NT2/D1 (cell line): ENCODE results near the gene FLNB.

Experiments used
- DNase-seq: peaks from one replicate; pipeline ENCODE4 v3.0.0-alpha.2; 2011; ENCODE audit warnings: low read depth, low spot score
- H3K27me3 ChIP-seq: 2 replicates; pipeline ENCODE4 v1.6.0; 2011; ENCODE audit warnings: mild to moderate bottlenecking; ENCODE audit not compliant: insufficient read length, insufficient read depth
- H3K36me3 ChIP-seq: 2 replicates; pipeline ENCODE4 v1.6.1; 2011; ENCODE audit warnings: mild to moderate bottlenecking, low read length, mixed read lengths; ENCODE audit not compliant: insufficient read depth, insufficient read length
- H3K4me1 ChIP-seq: 2 replicates; pipeline ENCODE4 v1.5.1; 2011; ENCODE audit not compliant: insufficient read depth, insufficient read length
- H3K4me3 ChIP-seq: 2 replicates; pipeline ENCODE4 v1.5.1; 2011; ENCODE audit warnings: low read depth; ENCODE audit not compliant: insufficient read length
- H3K9ac ChIP-seq: 2 replicates; pipeline ENCODE4 v1.6.0; 2011; ENCODE audit warnings: low read depth; ENCODE audit not compliant: insufficient read length
- H3K9me3 ChIP-seq: 2 replicates; pipeline ENCODE4 v1.5.1; 2011; ENCODE audit warnings: mild to moderate bottlenecking, low read length; ENCODE audit not compliant: insufficient read depth
- SUZ12 ChIP-seq: IDR thresholded peaks from 2 replicates; pipeline ENCODE4 v1.6.1; 2011; ENCODE audit not compliant: insufficient read length, insufficient read depth; ENCODE audit errors: extremely low read depth
- YY1 ChIP-seq: IDR thresholded peaks from 2 replicates; pipeline ENCODE4 v1.6.1; 2011; ENCODE audit not compliant: insufficient read length, insufficient read depth
- ZNF274 ChIP-seq: IDR thresholded peaks from 2 replicates; pipeline ENCODE4 v1.6.1; 2011; ENCODE audit warnings: mild to moderate bottlenecking, low read depth, low read length

Gene FLNB

GRCh38 chr3:58119186-58119585, 111.0 kb downstream of the FLNB start:
- Histone ChIP-seq H3K36me3 (peaks cover 95% of the 10 kb centered on the region), H3K4me3 (no peak overlapping the region), H3K9me3 (no peaks in the 10 kb centered on the region), H3K4me1 (no peaks in the 10 kb centered on the region), H3K9ac (no peak overlapping the region), H3K27me3 (no peaks in the 10 kb centered on the region)
- no peak for DNase-seq
- TF ChIP-seq ZNF274 (no peak), SUZ12 (no peak), YY1 (no peak)

- TF ChIP-seq ZNF274 (no peak), YY1 (no peak), SUZ12 (no peak)
- DNase-seq = no peak
- Histone ChIP-seq H3K4me1 (no peaks in the 10 kb centered on the region), H3K9me3 (no peaks in the 10 kb centered on the region), H3K9ac (no peak overlapping the region), H3K4me3 (no peak overlapping the region), H3K36me3 (peaks cover 95% of the 10 kb centered on the region), H3K27me3 (no peaks in the 10 kb centered on the region)
Measured at GRCh38 chr3:58120075-58120812, 112.0 kb downstream of the FLNB start.

- Histone ChIP-seq H3K36me3 (peaks cover 95% of the 10 kb centered on the region), H3K9ac (no peak overlapping the region), H3K4me1 (no peaks in the 10 kb centered on the region), H3K27me3 (no peaks in the 10 kb centered on the region), H3K4me3 (no peak overlapping the region), H3K9me3 (no peaks in the 10 kb centered on the region)
- DNase-seq = no peak
- no peak for TF ChIP-seq YY1
- TF ChIP-seq SUZ12 = no peak
- no peak for TF ChIP-seq ZNF274
Measured at GRCh38 chr3:58121183-58121582, 113.0 kb downstream of the FLNB start.

GRCh38 chr3:58122936-58123700, 114.9 kb downstream of the FLNB start:
- peaks cover 7% of the 10 kb centered on the region; the same call in 1 of the 2 replicates for H3K9me3 ChIP-seq
- no peak for TF ChIP-seq SUZ12
- no peak for TF ChIP-seq ZNF274
- no peak for TF ChIP-seq YY1
- peaks cover 94% of the 10 kb centered on the region for H3K36me3 ChIP-seq
- H3K4me3 ChIP-seq = no peak overlapping the region
- H3K9ac ChIP-seq = no peak overlapping the region
- H3K4me1 ChIP-seq = no peaks in the 10 kb centered on the region
- DNase-seq = no peak
- H3K27me3 ChIP-seq = no peaks in the 10 kb centered on the region

- H3K4me3 ChIP-seq = no peak overlapping the region
- no peaks in the 10 kb centered on the region for H3K27me3 ChIP-seq
- peaks cover 7% of the 10 kb centered on the region; the same call in 1 of the 2 replicates for H3K9me3 ChIP-seq
- no peaks in the 10 kb centered on the region for H3K4me1 ChIP-seq
- no peak for DNase-seq
- no peak overlapping the region for H3K9ac ChIP-seq
- TF ChIP-seq YY1 = no peak
- no peak for TF ChIP-seq SUZ12
- TF ChIP-seq ZNF274 = no peak
- H3K36me3 ChIP-seq = peaks cover 94% of the 10 kb centered on the region
Measured at GRCh38 chr3:58124387-58124786, 116.2 kb downstream of the FLNB start.

- TF ChIP-seq SUZ12 (no peak), YY1 (no peak)
- no peak for DNase-seq
- H3K9me3 ChIP-seq = peaks cover 7% of the 10 kb centered on the region; the same call in 1 of the 2 replicates
- peaks cover 98% of the 10 kb centered on the region for H3K36me3 ChIP-seq
- H3K4me3 ChIP-seq = no peak overlapping the region
- no peaks in the 10 kb centered on the region for H3K4me1 ChIP-seq
- H3K27me3 ChIP-seq = no peaks in the 10 kb centered on the region
- no peak overlapping the region for H3K9ac ChIP-seq
Measured at GRCh38 chr3:58129041-58129770, 121.0 kb downstream of the FLNB start.
